Measurements from ENCODE around the gene TAB3.

The TAB3 gene

DNA sequence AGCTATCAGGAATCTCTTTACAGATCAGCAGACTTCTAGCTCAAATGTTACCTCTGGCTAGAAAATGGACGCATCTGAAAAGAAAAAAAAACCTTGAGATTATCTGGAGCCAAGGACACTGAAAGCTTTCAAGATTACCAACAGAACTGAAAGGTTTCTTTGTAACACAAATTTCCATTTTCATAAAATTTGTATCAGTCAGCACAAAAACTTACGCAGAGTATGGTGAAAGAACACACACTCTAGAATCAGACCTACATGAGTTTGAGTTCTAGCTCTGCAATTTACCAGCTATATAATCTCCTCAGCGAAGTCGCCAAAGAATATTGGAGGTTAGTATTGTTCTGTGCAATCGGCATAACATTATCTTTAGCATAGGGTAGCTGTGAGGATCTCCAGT is 1.8 kb downstream of the TAB3 start:
- DNase-seq (ENCODE audit: low read depth, low spot score): no peak

- no peak for DNase-seq (ENCODE audit: low read depth, low spot score)
Observed at GRCh38 chrX:30885136-30885535, 3.9 kb downstream of the TAB3 start.

DNA sequence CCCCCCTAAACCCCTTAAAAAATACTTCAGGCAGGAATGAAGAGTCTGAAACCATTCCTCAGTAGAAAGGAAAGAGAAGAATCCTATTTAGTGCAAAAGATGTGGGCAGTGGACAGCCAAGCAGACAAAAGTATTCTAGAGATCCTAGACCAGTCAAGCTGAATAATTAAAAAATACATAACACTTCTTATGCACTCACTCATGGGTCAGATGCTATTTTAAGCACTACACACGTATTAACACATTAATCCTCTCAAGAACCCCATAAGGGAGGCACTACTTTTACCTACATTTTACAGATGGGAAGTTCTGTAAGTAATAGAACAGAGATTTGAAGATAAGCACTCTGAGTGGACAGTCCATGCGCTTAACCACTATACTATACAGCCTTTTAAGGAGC is 5.9 kb downstream of the TAB3 start:
- no peak for DNase-seq (ENCODE audit: low read depth, low spot score)

DNA sequence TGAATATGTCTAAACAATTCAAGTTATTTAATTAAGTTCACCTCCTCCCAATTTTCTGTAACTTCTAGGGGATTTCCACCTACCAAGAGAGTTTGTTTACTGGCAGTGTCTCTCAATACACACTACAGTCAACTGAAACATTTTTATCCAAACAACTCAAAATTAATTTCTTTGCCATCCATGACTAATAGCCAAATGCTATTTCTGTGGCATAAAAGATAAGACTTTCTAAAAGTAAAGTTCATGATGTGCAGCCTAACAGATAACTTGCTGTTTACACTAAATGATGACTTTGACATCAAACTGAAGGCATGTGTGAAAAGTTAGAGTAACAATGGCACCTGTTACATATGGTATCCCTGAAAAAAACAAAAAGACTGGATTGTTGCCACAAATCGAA is 7.3 kb downstream of the TAB3 start:
- DNase-seq (ENCODE audit: low read depth, low spot score): no peak

- DNase-seq (ENCODE audit: low read depth, low spot score): no peak
Observed at GRCh38 chrX:30881390-30881789, 7.7 kb downstream of the TAB3 start.

GRCh38 chrX:30880058-30880457 is 9.0 kb downstream of the TAB3 start:
- DNase-seq (ENCODE audit: low read depth, low spot score): no peak

DNA sequence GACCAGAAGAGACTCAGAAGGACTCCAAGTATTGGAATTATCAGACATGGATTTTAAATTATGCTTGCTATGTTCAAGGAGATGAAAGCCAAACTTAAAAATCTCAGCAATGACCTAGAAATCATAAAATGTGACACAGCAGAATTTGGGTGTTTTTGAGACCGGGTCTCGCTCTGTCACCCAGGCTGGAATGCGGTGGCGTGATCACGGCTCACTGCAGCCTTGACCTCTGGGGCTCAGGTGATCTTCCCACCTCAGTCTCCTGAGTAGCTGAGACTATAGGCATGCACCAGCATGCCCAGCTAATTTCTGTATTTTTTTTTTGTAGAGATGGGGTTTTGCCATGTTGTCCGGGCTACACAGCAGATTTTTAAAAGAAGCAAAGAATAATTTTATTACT is 12.7 kb downstream of the TAB3 start:
- DNase-seq (ENCODE audit: low read depth, low spot score): no peak

GRCh38 chrX:30875957-30876356 is 13.1 kb downstream of the TAB3 start:
- DNase-seq (ENCODE audit: low read depth, low spot score): no peak

DNA sequence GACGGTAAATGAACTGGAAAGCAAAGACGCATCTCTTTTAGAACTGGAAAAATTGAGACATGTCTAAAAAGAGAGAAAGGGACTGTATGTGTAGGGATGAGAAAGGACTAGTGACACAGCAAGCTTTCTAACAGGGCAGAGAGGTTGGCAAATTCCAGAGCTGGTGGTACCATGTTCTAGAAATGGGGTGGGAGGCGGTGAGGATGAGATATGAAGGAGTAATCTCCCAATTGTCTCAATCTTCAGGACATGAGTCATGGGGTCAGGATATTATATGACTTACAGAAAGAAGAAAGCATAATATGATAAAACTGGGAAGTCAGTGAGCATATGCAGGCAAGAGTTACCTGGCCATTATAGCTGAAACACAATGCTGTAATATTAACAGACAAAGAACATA is 14.2 kb downstream of the TAB3 start:
- no peak for DNase-seq (ENCODE audit: low read depth, low spot score)

DNA sequence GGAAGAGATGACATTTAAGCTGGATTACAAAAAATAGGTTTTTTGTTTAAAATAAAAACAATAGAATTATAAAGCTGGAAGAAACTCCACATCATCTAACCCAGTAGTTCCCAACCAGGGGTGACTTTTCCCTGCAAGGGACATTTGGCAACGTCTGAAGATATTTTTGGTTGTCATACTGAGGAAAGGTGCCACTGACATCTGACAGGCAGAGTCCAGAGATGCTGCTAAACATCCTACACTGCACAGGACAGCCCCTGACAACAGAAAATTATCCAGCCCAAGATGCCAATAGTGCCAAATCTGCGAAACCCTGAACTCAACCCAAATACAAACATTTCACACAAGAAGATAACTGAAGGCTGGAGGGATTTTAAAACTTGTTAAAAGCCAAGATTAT is 18.5 kb downstream of the TAB3 start:
- DNase-seq (ENCODE audit: low read depth, low spot score): no peak

- DNase-seq (ENCODE audit: low read depth, low spot score): no peak
Observed at GRCh38 chrX:30865612-30866011, 23.4 kb downstream of the TAB3 start.

DNA sequence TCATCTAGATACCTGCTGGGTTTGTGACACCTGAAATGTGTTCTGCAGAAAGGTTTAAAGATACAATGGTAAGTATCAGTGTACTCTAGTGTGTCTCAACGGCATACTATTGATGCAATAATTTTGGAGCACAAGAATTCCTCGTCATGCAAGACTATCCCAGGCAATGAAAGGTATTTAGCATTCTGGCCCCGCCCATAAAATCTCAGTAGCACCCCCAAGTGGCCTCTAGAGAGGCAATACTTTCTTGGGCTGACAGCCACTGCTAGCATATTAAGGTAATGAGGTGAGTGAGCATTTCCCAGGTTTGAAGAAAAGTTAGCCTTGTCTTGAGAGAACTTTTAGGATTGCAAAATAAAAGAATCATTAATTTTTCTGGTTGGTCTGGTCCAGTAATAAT is 24.0 kb downstream of the TAB3 start:
- DNase-seq (ENCODE audit: low read depth, low spot score): no peak

- DNase-seq (ENCODE audit: low read depth, low spot score): no peak
Observed at GRCh38 chrX:30864383-30864785, 24.7 kb downstream of the TAB3 start.

GRCh38 chrX:30863974-30864373 is 25.1 kb downstream of the TAB3 start:
- DNase-seq (ENCODE audit: low read depth, low spot score): no peak

DNA sequence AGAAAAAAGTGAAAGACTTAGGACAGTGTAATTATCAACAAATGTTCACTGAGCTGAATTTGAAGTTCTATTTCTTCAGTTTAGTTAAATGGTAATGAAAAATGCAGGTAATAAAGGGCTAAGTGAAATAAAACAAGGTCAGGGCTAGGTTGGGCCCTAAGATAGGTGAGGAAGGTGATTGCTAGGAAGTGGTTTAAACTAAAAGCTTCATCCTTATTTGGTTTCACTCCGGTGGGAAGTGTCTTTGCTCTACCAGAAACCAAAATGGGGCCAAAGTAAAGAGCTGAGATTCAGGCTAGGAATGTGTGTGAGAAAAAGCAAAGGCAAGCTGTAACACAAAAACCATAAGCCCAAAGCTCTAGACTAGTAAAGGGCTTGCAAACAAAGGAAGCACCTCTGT is 31.0 kb downstream of the TAB3 start:
- DNase-seq (ENCODE audit: low read depth, low spot score): no peak

DNA sequence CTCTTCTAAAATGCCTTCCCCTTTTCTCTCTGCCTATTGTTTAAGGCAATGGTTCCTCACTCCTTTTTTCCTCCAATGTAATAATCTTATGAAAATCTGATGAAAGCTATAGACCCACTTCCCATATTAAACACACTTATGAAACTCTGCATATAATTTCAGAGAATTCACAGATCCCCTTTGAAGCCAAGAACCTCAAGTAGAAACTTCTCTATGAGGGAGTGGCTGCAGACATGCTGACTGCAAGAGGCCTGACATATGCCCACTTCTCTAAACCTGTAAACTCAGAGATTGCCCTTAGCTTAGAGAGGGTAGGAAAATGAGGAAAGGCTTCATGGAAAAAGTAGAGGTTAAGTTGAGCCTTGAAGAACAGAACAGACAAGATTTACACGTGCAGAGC is 37.6 kb downstream of the TAB3 start:
- DNase-seq (ENCODE audit: low read depth, low spot score): no peak

DNA sequence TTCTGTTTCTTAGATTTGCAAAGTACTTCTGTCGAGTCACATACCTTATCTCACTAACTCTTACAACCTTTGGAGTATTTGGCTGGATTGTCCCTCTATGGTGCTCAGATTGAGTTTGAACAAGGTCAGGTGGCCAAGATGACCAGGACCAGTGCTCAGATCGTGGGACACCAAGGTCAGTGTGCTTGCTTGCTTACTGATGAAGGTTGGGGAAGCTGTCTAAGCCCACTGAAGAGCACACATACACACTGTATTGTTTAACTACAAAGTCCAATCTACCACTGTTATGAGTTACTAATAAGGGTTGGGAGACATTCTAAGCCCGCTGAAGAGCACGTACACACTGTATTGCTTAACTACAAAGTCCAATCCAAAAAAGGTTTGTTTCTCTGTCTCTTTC is 53.7 kb downstream of the TAB3 start:
- DNase-seq (ENCODE audit: low read depth, low spot score): no peak

GRCh38 chrX:30833896-30834295 is 55.2 kb downstream of the TAB3 start:
- DNase-seq (ENCODE audit: low read depth, low spot score): no peak

DNA sequence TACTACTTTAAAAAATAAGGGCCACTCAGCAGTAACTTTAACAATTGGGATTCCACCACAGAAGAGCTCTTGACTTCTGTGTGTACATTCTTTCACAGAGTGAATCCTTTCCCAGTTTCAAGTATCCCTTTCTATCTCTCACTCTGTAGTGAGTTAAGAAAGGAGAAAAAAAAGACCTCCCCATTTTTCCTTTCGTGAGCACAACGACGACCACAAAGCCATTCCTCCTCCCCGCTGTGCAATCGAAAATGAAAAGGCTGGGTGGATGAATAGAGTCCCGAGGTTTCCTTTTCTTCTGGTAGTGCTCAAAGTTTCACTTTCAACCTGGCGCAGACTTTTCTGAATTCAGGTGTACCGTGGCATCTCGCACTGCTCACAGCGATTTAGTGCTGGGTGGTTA is 58.0 kb downstream of the TAB3 start:
- DNase-seq (ENCODE audit: low read depth, low spot score): peak; percentile 7

GRCh38 chrX:30830326-30830943 is 58.6 kb downstream of the TAB3 start:
- DNase-seq (ENCODE audit: low read depth, low spot score): no peak

- DNase-seq (ENCODE audit: low read depth, low spot score): no peak
Observed at GRCh38 chrX:30824275-30824674, 64.8 kb downstream of the TAB3 start.

DNA sequence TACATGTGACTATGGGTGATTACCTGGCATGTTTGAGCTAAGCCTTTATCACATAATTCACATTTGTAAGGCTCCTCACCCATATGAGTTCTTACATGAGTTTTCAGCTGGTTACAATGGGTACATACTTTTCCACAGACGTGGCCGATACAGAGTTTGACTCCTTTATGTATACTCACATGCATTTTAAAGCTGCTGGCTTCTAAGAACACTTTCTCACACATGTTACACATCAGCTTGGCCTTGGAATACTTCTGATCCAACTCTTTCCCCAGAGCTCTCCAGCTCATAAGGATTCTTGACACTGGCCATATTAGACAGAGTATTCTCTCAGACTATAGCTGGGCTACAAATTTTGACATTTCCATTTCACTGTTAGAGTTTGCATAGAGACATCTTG is 66.3 kb downstream of the TAB3 start:
- no peak for DNase-seq (ENCODE audit: low read depth, low spot score)

DNA sequence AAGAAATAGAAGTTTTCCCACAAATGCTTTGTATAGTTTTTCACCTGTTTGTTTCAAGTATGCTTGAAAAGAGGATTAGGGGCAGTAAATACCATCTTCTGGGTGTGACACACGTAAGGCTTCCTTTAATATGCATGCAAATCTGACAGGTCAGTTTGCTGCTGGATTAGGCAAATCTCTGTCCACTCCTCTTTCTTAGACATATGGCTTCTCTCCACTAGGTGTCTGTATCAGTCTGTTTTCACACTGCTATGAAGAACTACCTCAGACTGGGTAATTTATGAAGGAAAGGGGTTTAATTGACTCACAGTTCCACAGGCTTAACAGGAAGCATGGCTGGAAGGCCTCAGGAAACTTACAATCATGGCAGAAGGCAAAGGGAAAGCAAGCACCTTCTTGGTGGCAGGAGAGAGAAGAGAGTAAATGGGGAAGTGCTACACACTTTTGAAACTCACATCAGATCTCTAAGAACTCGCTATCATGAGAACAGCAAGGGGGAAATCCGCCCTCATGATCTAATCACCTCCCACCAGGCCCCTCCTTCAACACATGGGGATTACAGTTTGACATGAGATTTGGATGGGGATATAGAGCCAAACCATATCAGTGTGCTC is 66.9 kb downstream of the TAB3 start:
- no peak for DNase-seq (ENCODE audit: low read depth, low spot score)

DNA sequence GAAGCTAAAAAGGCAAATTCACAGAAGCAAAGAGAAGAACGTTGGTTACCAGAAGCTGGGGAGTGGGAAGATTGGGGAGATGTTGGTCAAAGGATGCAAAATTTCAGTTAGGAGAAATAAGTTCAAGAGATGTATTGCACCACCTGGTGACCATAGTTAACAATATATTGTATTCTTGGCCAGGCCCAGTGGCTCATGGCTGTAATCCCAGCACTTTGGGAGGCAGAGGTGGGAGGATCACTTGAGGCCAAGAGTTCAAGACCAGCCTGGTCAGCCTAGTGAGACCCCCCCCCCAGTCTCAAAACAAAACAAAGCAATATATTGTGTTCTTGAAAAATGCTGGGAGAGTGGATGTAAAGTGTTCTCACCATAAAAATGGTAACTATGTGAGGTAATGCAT is 67.9 kb downstream of the TAB3 start:
- no peak for DNase-seq (ENCODE audit: low read depth, low spot score)

All from activated naive CD8-positive, alpha-beta T cell treated with anti-CD3 and anti-CD28 coated beads, Interleukin-2, amount 50 U/mL, for 16 hours (primary cell).